Lower leg skin (tissue), 3 donors: ENCODE results near the gene C1QTNF3.
"Not testable (repeated sequence)": the region's sequence is repeated elsewhere in the genome, so short reads cannot be mapped to it uniquely, and the experiment has no call there.

ENCODE experiments used
- POLR2A ChIP-seq, 2 donors: fragments of 450-650 bp; IDR thresholded peaks; one replicate each; pipeline ENCODE4 v1.6.1; 2016 to 2017; ENCODE audit warnings: antibody characterized with exemption in 2 of 2, mild to moderate bottlenecking in 1 of 2, moderate library complexity in 1 of 2
- TF ChIP-seq, protein P1 (sequence below), 3 donors: fragments of 450-650 bp; IDR thresholded peaks; one replicate each; pipeline ENCODE4 v1.5.1; 2016; ENCODE audit warnings: antibody characterized with exemption in 3 of 3, mild to moderate bottlenecking in 3 of 3, moderate library complexity in 2 of 3

DNA sequence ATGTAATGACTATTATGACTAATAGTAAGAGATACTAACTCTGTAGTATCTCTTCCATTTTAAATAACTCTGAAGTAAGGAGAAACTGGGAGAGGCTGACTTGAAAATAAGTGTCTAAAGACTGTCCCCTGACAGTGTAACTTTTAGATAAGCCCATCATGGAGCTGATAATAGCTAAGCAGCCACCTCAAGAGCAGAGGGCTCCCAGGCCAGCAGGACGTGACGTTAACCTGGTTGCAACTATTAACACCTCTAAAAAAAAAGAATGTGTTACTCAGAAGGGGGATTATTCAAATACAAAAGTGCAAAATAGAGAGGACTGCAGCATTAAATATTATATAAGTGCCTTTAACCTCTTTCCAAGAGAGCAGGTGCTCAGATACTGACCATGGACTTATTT is 34.6 kb upstream of the C1QTNF3 start:
- TF ChIP-seq, protein P1, sequence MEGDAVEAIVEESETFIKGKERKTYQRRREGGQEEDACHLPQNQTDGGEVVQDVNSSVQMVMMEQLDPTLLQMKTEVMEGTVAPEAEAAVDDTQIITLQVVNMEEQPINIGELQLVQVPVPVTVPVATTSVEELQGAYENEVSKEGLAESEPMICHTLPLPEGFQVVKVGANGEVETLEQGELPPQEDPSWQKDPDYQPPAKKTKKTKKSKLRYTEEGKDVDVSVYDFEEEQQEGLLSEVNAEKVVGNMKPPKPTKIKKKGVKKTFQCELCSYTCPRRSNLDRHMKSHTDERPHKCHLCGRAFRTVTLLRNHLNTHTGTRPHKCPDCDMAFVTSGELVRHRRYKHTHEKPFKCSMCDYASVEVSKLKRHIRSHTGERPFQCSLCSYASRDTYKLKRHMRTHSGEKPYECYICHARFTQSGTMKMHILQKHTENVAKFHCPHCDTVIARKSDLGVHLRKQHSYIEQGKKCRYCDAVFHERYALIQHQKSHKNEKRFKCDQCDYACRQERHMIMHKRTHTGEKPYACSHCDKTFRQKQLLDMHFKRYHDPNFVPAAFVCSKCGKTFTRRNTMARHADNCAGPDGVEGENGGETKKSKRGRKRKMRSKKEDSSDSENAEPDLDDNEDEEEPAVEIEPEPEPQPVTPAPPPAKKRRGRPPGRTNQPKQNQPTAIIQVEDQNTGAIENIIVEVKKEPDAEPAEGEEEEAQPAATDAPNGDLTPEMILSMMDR (IDR thresholded peaks at IDR 0.05) = not testable (repeated sequence)
- TF ChIP-seq POLR2A (IDR thresholded peaks at IDR 0.05) = not testable (repeated sequence)
